ENCODE results near the gene MYL5. TPM values are rescaled to one million over a fixed set of nuclear protein-coding genes. Genes with fewer than 3 reads are reported as not detected.

MYL5 gene
- total RNA-seq, 1 donor from 2014 or later, result 24.6 TPM

GRCh38 chr4:664713-665231 is 9.6 kb upstream of the MYL5 start:
- H3K36me3 Mint-ChIP-seq (ENCODE audit: low read depth), result peaks cover 13% of the 10 kb centered on the region
- CTCF ChIA-PET, result interaction anchor here (1.1 to 2.2 kb wide), 2 partner anchors 9 to 322 kb away, joined by 4 to 10 read pairs; partner anchors contain the start of genes ATP5ME, IDUA and MYL5
- no peaks in the 10 kb centered on the region for H3K9me3 Mint-ChIP-seq
- POLR2A ChIA-PET, result interaction anchor here (1.0 to 4.4 kb wide), 4 partner anchors 9 to 117 kb away, joined by 3 to 56 read pairs (median 4); partner anchors contain the start of genes ATP5ME and MYL5
- H3K4me1 Mint-ChIP-seq, result peaks cover 14% of the 10 kb centered on the region
- DNase-seq, result no peak
- ATAC-seq (ENCODE audit: low read depth), result no peak
- H3K4me3 Mint-ChIP-seq, result peak overlapping the region; percentile 85
- intact Hi-C loops (cut with micrococcal nuclease), result loop anchor here (1.0 to 5.0 kb wide), 2 partner anchors 10 to 167 kb away; partner anchors contain the start of genes ATP5ME, MYL5, PIGG and ZNF721
- H3K27ac Mint-ChIP-seq, result no peak overlapping the region
- no peak for TF ChIP-seq CTCF (IDR thresholded peaks at IDR 0.05)
- H3K27me3 Mint-ChIP-seq, result no peaks in the 10 kb centered on the region

GRCh38 chr4:665381-665750 is 9.0 kb upstream of the MYL5 start:
- Mint-ChIP-seq H3K27me3 (no peaks in the 10 kb centered on the region), H3K27ac (no peak overlapping the region), H3K4me1 (peaks cover 14% of the 10 kb centered on the region), H3K4me3 (no peak overlapping the region), H3K36me3 (ENCODE audit: low read depth) (peaks cover 11% of the 10 kb centered on the region), H3K9me3 (no peaks in the 10 kb centered on the region)
- TF ChIP-seq CTCF (IDR thresholded peaks at IDR 0.05), result no peak
- intact Hi-C loops (cut with micrococcal nuclease), result no loop called here
- POLR2A ChIA-PET, result interaction anchor here (2.4 to 4.4 kb wide), 2 partner anchors 8 to 116 kb away, joined by 6 to 56 read pairs; partner anchors contain the start of genes ATP5ME and MYL5
- DNase-seq, result no peak
- ATAC-seq (ENCODE audit: low read depth), result no peak
- CTCF ChIA-PET, result interaction anchor here (2.2 kb wide), 1 partner anchor 9 kb away, joined by 10 read pairs; the partner anchor contains the start of genes ATP5ME and MYL5

- no peaks in the 10 kb centered on the region for H3K9me3 Mint-ChIP-seq
- peaks cover 14% of the 10 kb centered on the region for H3K4me1 Mint-ChIP-seq
- no peak for ATAC-seq (ENCODE audit: low read depth)
- ChIA-PET CTCF (no interaction called here), POLR2A (interaction anchor here (0.6 to 4.4 kb wide), 3 partner anchors 7 to 348 kb away, joined by 6 to 56 read pairs (median 11); partner anchors contain the start of genes ATP5ME and MYL5)
- no peak overlapping the region for H3K4me3 Mint-ChIP-seq
- H3K27ac Mint-ChIP-seq, result no peak overlapping the region
- DNase-seq, result no peak
- no peaks in the 10 kb centered on the region for H3K27me3 Mint-ChIP-seq
- peaks cover 13% of the 10 kb centered on the region for H3K36me3 Mint-ChIP-seq (ENCODE audit: low read depth)
- intact Hi-C loops (cut with micrococcal nuclease), result no loop called here
- no peak for TF ChIP-seq CTCF (IDR thresholded peaks at IDR 0.05)
Measured at GRCh38 chr4:665751-666435, 8.4 kb upstream of the MYL5 start.

- no peaks in the 10 kb centered on the region for H3K9me3 Mint-ChIP-seq
- ATAC-seq (ENCODE audit: low read depth), result no peak
- no peak overlapping the region for H3K4me3 Mint-ChIP-seq
- ChIA-PET POLR2A (interaction anchor here (0.6 kb wide), 2 partner anchors 104 to 348 kb away, joined by 6 to 11 read pairs; no protein-coding TSS in a partner anchor), CTCF (no interaction called here)
- intact Hi-C loops (cut with micrococcal nuclease), result no loop called here
- TF ChIP-seq CTCF (IDR thresholded peaks at IDR 0.05), result no peak
- H3K27ac Mint-ChIP-seq, result no peak overlapping the region
- peaks cover 17% of the 10 kb centered on the region for H3K36me3 Mint-ChIP-seq (ENCODE audit: low read depth)
- no peaks in the 10 kb centered on the region for H3K27me3 Mint-ChIP-seq
- peaks cover 14% of the 10 kb centered on the region for H3K4me1 Mint-ChIP-seq
- no peak for DNase-seq
Measured at GRCh38 chr4:666436-666810, 7.9 kb upstream of the MYL5 start.

GRCh38 chr4:666822-667544 is 7.4 kb upstream of the MYL5 start:
- ChIA-PET POLR2A (interaction anchor here (0.6 kb wide), 1 partner anchor 104 kb away, joined by 6 read pairs; no protein-coding TSS in a partner anchor), CTCF (no interaction called here)
- DNase-seq (no peak), ATAC-seq (ENCODE audit: low read depth) (no peak)
- no peaks in the 10 kb centered on the region for H3K9me3 Mint-ChIP-seq
- peaks cover 14% of the 10 kb centered on the region for H3K4me1 Mint-ChIP-seq
- H3K27me3 Mint-ChIP-seq, result no peaks in the 10 kb centered on the region
- TF ChIP-seq CTCF (IDR thresholded peaks at IDR 0.05), result no peak
- no peak overlapping the region for H3K27ac Mint-ChIP-seq
- no peak overlapping the region for H3K4me3 Mint-ChIP-seq
- peaks cover 21% of the 10 kb centered on the region for H3K36me3 Mint-ChIP-seq (ENCODE audit: low read depth)
- intact Hi-C loops (cut with micrococcal nuclease), result no loop called here

Data from activated B cell treated with CpG ODN at 0.5 μM for 24 hours (primary cell).